ENCODE measurements around the gene ECE2. TPM values are rescaled to one million over a fixed set of nuclear protein-coding genes. Genes with fewer than 3 reads are reported as not detected.

The ECE2 gene
- total RNA-seq, 1 donor = not detected

- no peak for DNase-seq (ENCODE audit: low read depth in 2 of 3, low spot score in 2 of 3)
Observed at GRCh38 chr3:184239708-184240107, 36.1 kb upstream of the ECE2 start.

DNA sequence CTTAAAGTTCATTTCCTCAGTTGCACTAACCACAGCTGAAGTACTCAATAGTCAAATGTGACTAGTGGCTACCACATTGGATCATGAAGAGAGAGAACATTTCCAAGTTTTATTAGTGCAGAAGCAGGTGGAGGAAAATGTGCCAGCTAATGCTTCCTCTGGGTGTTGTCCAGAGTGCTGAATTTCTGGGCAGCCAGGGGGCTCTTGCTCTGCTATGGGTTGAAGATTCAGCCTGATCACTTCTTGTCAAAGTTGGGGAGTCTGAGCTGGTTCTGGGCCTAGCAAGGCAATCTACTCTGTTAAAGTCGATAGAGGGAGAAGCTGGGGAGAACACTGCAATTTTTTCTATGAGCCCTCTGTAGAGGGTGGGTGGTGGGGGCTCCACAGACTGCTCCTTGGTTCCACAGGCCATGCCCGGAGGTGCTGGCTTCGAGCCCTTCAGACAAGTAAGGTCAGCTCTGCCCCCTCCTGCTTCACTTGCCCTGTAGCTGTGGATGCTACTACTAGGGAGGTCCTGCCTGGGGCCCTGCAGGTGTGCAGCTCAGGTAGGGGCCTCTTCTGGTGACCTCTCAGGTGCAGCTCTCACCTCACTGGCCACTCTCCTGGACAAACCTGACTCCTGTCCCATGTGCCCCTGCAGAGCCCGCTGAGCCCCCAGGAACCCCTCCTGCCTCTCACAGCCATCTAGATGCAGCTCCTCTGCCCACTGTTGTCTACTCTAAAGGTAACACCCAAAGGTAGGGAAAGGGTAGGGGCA is 35.3 kb upstream of the ECE2 start:
- peak in 1 of 3 donors; percentile 66 for DNase-seq (ENCODE audit: low read depth in 2 of 3, low spot score in 2 of 3)

DNA sequence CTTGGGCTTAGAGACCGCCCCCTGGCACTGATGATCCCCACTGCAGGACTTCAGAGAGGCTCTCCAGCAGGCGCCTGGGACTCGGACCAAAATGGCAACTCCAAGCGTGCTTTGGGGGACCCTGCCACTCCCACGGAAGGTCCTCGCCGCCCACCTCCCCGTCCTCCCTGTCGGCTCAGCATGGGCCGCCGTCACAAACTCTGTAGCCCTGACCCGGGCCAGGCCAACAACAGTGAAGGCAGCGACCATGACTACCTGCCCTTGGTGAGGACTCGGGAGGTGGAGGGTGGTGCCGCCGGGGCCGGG is 34.7 kb upstream of the ECE2 start:
- DNase-seq (ENCODE audit: low read depth in 2 of 3, low spot score in 2 of 3) = no peak

GRCh38 chr3:184241447-184242296 is 34.1 kb upstream of the ECE2 start:
- DNase-seq (ENCODE audit: low read depth in 2 of 3, low spot score in 2 of 3) = no peak

DNA sequence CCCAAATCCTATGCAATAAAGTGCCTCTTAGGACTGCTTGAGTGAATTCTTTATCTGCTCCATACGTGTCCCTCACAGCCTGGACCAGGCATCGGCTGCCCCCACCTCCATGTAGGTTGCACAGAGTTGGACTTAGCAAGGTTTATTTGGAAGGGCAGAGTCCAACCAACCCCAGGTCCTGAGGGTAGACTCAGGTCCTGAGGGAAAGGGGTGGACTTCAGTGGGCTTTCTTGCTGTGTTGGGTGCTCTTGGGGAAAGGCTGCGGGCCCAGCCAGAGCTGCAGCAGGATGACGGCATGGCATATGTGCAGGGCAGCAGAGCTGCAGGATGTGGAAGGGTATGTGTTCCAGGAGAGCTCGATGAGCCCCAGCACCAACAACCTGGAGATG is 33.5 kb upstream of the ECE2 start:
- no peak for DNase-seq (ENCODE audit: low read depth in 2 of 3, low spot score in 2 of 3)

DNA sequence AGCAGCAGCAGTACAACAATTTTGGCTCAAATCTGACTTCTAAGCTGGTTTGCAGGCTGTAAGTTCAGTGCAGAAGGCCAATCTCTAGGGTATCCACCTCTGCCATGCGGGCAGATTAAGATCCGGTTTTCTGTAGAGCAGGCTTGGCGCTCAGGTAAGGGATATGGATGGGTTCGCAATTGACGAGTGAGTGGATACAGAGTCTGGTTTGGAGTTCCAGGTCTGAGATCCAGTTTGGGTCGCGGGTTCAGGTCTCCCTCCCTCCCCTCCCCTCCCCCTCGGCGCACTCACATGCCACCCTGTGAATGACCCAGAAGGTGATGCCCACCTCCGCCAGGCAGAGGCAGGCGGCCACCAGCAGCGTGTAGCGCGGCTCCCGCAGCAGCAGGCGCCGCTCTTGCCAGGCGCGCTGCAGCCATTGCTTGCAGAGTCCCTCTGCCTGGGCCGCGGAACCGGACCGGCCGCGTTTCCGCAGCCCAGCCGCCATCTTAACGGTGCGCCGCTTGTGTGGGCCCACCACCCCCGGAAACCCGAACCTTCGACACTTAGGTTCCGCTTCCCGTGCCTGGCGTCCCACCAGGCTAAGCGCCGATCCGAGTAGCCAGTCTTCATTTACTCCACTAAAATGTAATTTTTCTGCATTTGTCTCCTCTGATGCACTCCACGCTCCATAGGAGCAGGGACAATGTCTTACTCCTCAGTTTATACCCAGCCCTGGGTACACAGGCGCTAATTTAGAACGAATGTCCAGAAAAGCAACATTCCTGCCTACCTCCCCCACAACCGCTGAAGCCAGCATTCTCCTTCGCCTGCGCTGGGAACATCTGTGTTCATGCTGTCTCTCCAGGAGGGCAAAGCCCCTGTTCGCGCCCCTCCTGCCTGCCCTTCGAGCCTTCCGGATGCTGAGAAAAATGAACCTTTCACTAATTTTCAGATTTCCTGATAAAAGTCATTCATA is 27.1 kb upstream of the ECE2 start, which contains the start of gene ALG3:
Gene ALG3, minus strand, starts transcription at position 509 of the 958 bp plus-strand sequence. Its CDS starts 22 bp downstream, at position 487.
- peak; percentile 74 to 92 (median 89) for DNase-seq (ENCODE audit: low read depth in 2 of 3, low spot score in 2 of 3)

- DNase-seq (ENCODE audit: low read depth in 2 of 3, low spot score in 2 of 3) = peak; percentile 83 to 98 (median 98)
Observed at GRCh38 chr3:184249412-184250166, 26.2 kb upstream of the ECE2 start, which contains the start of gene EEF1AKMT4. Gene EEF1AKMT4, plus strand, starts transcription at chr3:184249672. Its CDS starts 23 bp downstream, at chr3:184249695.

DNA sequence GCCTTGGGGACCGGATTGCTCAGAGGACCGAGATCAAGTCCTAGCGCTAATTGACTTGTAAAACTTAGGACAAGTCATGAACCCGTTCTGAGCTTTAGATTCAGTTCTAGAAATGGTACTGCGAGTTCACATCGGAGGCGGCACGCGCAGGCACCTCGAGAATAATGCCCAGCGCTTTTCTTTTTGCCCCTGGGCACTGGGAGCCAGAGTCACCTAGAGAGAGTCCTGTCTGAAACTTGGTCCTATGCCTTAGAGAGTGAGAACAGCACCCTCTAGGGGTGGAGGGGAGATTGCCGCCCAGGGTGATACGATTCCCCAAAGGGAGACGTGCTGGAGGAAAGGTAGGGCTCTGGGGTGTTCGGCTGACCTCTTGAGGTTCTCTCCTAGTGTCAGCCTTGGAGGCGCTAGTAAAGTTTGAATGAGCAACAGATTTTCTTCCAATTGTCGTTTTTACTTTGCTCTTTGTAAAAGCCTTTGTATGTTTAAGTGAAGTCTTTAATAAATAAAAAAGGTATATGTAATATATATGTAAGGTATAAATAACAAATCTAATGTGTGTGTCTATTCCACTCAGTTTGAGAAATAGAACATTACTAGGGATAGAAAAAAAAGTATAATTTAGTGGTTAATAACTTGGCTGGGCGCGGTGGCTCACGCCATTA is 25.5 kb upstream of the ECE2 start:
- peak; percentile 74 to 95 (median 89) for DNase-seq (ENCODE audit: low read depth in 2 of 3, low spot score in 2 of 3)

DNA sequence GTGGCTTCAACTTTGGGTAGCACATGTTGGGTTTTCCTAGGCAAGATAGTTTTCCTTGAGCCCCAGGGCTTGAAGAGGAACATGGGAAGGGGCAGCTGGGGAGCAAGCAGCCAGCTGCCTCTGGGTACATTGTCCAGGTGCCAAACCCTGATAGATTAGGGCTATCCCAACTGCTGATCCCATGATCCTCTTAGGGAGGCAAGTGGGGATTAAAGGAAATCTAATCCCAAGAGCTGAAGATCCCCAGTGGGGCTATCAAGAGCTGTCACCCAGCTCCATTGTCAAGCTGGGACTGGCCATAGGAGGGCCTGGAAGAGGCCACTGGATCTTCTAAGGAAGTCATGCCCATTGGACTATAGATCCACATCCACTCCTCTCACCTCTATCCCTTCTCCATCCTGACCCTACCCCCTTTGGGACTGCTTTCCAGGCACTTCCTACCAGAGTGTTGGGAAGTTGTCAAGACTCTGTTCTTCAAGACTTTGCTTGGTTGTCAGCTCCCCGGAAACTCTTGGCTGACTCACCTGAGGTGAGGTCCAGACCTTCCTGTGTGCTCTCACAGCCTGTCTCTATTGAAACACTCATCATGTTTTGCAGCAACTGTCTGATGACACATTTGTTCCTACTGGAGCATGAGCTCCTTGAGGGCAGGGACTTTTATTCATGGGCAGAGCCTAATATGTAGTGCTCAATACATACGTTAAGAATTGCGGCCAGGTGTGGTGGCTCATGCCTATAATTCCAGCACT is 20.4 kb upstream of the ECE2 start:
- DNase-seq (ENCODE audit: low read depth in 2 of 3, low spot score in 2 of 3) = no peak

DNA sequence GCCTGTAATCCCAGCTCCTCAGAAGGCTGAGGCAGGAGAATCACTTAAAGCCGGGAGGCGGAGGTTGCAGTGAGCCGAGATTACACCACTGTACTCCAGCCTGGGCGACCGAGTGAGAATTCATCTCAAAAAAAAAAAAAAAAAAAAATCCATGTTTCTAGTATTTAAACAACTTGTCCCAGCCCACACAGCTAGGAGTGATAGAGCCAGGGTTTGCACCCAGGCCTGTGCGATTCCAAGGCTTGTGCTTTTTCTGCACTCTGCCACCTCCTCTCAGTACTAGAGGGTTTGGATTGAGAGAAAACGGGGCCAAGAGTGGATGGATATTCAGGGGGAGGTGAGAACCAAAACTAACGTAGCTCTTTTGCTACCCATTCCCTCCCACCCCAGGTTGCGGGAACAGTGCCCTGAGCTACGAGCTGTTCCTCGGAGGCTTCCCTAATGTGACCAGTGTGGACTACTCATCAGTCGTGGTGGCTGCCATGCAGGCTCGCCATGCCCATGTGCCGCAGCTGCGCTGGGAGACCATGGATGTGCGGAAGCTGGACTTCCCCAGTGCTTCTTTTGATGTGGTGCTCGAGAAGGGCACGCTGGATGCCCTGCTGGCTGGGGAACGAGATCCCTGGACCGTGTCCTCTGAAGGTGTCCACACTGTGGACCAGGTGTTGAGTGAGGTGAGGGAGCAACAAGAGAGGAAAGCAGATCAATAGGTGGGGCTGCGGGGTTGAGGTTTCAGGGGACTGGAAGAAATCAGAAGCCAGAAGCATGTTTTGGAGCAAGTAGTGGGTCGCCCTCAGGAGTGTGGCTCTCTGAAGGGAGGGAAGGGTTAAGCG is 18.5 kb upstream of the ECE2 start:
- no peak for DNase-seq (ENCODE audit: low read depth in 2 of 3, low spot score in 2 of 3)

GRCh38 chr3:184258926-184259325 is 16.9 kb upstream of the ECE2 start:
- no peak for DNase-seq (ENCODE audit: low read depth in 2 of 3, low spot score in 2 of 3)

DNA sequence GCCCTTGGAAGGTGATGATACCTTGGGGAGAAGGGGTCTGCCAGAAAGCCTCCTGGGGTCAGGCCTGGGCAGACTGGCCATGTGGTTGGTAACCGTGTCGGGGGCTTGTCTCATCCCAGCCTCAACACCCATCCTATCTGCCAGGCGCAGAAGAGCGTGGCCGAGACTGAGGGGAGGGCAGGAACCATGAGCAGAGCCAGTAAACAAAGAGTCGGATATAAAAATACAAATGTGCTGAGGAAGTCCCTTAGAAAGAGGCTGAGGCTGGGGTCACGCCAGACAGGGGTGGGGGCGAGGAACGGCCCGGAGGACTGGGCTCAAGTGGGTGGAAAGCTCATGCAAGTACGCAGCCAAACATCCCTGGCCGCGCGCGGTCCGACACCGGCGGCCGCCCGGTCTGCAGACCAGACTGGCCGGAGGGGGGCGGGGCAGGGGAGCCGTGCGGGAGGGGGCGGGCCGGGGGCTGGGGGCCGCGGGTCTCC is 16.4 kb upstream of the ECE2 start:
- no peak for DNase-seq (ENCODE audit: low read depth in 2 of 3, low spot score in 2 of 3)

DNA sequence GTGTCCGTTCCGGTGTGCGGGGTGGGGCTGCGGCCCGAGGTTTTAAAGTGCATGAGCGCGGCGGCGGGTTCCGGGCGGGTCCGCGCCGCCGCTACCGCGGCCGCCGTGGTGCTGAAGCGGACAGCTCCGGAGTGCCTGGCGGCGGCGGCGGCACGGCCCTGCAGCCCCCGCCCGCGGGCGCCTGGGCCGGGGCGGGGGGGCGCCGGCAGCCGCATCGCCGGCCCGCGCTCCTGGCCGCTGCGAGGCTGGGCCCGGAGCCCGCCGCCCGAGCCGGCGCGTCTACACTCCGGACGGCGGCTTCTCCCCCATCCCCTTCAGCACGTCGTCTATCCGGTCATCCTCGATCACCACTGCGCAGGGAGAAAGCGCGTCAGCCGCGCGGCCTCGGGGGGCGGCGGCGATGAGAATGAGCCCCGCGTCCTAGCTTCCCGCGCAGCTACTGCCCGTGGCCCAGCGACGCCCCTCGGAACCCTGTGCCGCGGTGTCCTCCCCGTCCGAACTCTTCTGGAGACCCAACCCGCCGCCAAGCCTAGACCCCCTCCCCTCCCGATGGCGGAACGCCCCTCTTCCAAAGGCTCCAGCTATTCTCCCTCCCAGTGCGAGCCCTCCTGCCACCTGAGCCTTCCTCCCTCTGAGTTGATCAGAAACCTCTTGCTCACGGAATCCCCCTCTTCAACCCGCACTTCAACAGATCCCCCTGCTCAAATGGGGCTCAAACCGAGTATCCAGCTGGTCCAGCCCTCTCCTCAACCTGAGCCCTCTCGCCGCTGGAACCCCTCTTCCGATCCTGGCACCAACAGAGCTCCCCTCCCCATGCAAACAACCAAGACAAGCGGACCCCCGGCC is 15.7 kb upstream of the ECE2 start:
- DNase-seq (ENCODE audit: low read depth in 2 of 3, low spot score in 2 of 3) = peak in 1 of 3 donors; percentile 43

DNA sequence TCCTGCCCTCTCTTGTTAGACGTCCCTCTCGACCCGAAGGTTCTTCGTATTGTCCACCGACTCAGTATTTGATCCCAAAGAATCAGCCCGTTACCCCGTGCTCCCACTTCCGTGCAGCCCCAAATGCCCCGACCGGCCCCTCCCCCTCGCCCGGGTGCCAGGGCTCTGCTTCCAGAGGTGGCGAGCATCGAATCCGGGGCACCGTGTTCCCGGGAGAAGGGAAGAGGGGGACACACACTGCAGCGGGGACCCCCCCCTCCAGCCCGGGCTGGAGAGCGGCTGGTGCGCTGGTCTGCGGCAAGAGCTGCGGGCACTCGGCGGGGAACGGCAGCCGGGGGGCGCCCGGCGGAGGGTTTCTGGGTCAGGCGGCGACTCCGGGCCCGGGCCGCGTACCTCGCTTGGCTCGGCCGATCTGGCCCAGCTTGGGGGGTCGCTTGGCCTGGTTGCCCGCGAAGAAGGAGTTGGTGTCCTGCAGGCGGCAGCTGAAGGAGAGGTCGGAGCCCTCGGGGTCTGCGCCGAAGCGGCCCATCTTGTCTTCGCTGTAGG is 15.0 kb upstream of the ECE2 start:
- DNase-seq (ENCODE audit: low read depth in 2 of 3, low spot score in 2 of 3) = no peak

DNA sequence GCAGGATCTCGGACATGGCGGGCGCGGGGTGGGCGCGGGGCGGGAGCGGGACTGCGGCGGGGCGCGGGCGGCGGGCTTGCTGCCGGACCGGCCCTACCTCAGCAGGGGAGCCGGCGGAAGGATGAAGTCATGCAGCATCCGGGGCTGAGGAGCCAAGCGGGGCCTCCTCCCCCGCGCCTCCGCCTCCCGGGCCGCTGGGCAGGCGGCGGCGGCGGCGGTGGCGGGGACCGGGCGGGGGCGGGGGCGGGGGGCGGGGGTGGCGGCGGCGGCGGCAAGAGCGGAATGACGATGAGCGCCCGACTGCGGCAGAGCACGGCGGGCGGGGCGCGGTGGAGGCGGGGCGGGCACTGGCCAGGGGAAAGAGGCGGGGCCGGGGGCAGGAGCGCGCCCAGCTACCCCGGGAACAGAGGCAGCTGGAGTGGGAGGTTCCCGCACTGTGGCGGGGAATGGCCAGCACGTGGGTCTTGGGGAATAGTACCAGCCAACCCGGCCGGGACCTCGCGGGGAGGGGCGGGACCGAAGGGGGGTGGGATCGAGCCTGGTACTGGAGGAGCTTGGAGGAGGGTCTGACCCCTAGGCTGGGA is 14.5 kb upstream of the ECE2 start, which contains the start of gene CAMK2N2:
Gene CAMK2N2, minus strand, starts transcription at position 284 of the 584 bp plus-strand sequence. Its CDS starts 268 bp downstream, at position 16.
- no peak for DNase-seq (ENCODE audit: low read depth in 2 of 3, low spot score in 2 of 3)
